H1 (cell line): ENCODE results near the gene PNMA8C. TPM values are rescaled to one million over a fixed set of nuclear protein-coding genes. Genes with fewer than 3 reads are reported as not detected.

Source experiments
- CTCF ChIA-PET: fragments of 300-600 bp; sonication (Branson Sonifier 250); formaldehyde crosslinking; loops from one replicate; lab custom pipeline; 2021; ENCODE audit not compliant: partially characterized antibody; lab: Charles Lee
- POLR2A ChIA-PET: fragments of 300-600 bp; sonication (Branson Sonifier 250); formaldehyde crosslinking; loops from one replicate; lab custom pipeline; 2021; ENCODE audit warnings: inconsistent platforms; ENCODE audit not compliant: partially characterized antibody; lab: Charles Lee
- DNase-seq, 2 experiments: peaks; one replicate each; pipeline versions ENCODE4 v3.0.0 to v3.0.0-alpha.2; 2010 to 2022; ENCODE audit warnings: low spot score in 2 of 2, low read depth in 1 of 2, mixed read lengths in 1 of 2
- FAIRE-seq: peaks from 2 replicates; lab custom pipeline; 2011; peaks lifted over from hg19 to GRCh38; lab: Jason Lieb, UNC
- H2AFZ ChIP-seq: 2 replicates; pipeline ENCODE4 v1.8.1; 2012; ENCODE audit warnings: low read length, inconsistent platforms
- H2AK5ac ChIP-seq: 2 replicates; pipeline ENCODE4 v1.6.1; 2013; ENCODE audit warnings: low read depth, low read length
- H2BK120ac ChIP-seq: replicated peaks from 2 replicates; pipeline ENCODE3; 2013; ENCODE audit warnings: low read depth, low read length, inconsistent platforms
- H2BK12ac ChIP-seq: 2 replicates; pipeline ENCODE4 v1.6.1; 2013; ENCODE audit warnings: low read depth, low read length
- H2BK15ac ChIP-seq: 2 replicates; pipeline ENCODE4 v1.6.1; 2013; ENCODE audit warnings: low read length
- H2BK20ac ChIP-seq: 2 replicates; pipeline ENCODE4 v1.6.1; 2013; ENCODE audit warnings: low read length
- H2BK5ac ChIP-seq: 2 replicates; pipeline ENCODE4 v1.6.1; 2013; ENCODE audit warnings: low read depth, low read length
- H3K14ac ChIP-seq: 2 replicates; pipeline ENCODE4 v1.6.1; 2013; ENCODE audit warnings: inconsistent platforms; ENCODE audit not compliant: insufficient read length
- H3K18ac ChIP-seq: 2 replicates; pipeline ENCODE4 v1.6.1; 2013; ENCODE audit warnings: low read length; ENCODE audit errors: extremely low read depth
- H3K23ac ChIP-seq: 2 replicates; pipeline ENCODE4 v1.6.1; 2013; ENCODE audit warnings: inconsistent platforms; ENCODE audit not compliant: insufficient read length
- H3K23me2 ChIP-seq: 2 replicates; pipeline ENCODE4 v1.6.1; 2013; ENCODE audit warnings: low read depth, low read length
- H3K27ac ChIP-seq: 2 replicates; pipeline ENCODE4 v1.6.1; 2011; ENCODE audit warnings: low read depth, low read length, inconsistent platforms
- H3K27me3 ChIP-seq, 4 experiments: replicated peaks in 1 of 4; 1 replicate in 1 of 4; 2 replicates in 3 of 4; pipeline versions ENCODE4 v1.6.1 to v1.8.1; 2011 to 2013; ENCODE audit warnings: low read length in 3 of 4, mild to moderate bottlenecking in 3 of 4, inconsistent platforms in 2 of 4, mixed read lengths in 2 of 4, moderate library complexity in 1 of 4; ENCODE audit not compliant: control insufficient read depth in 3 of 4, insufficient read depth in 3 of 4; ENCODE audit errors: extremely low read depth in 1 of 4
- H3K36me3 ChIP-seq, 4 experiments: 2 replicates each; pipeline versions ENCODE4 v1.6.1 to v1.8.1; 2011 to 2013; ENCODE audit warnings: mild to moderate bottlenecking in 4 of 4, low read length in 3 of 4, moderate library complexity in 2 of 4, control low read depth in 1 of 4, inconsistent platforms in 1 of 4; ENCODE audit not compliant: insufficient read depth in 4 of 4, control insufficient read depth in 2 of 4
- H3K4ac ChIP-seq: replicated peaks from 2 replicates; pipeline ENCODE3; 2013; ENCODE audit warnings: low read length, low read depth, mixed read lengths, inconsistent platforms; ENCODE audit not compliant: insufficient read length
- H3K4me1 ChIP-seq, 4 experiments: replicated peaks in 1 of 4; 1 replicate in 1 of 4; 2 replicates in 3 of 4; pipeline versions ENCODE4 v1.6.1 to v1.8.1; 2011 to 2013; ENCODE audit warnings: low read length in 3 of 4, inconsistent platforms in 2 of 4, mixed read lengths in 1 of 4; ENCODE audit not compliant: insufficient read depth in 4 of 4, control insufficient read depth in 3 of 4
- H3K4me2 ChIP-seq, 2 experiments: 2 replicates each; pipeline versions ENCODE4 v1.6.1 to v1.8.1; 2011 to 2013; ENCODE audit warnings: low read depth in 2 of 2, low read length in 2 of 2, control low read depth in 1 of 2, inconsistent platforms in 1 of 2, mild to moderate bottlenecking in 1 of 2; ENCODE audit not compliant: insufficient read depth in 1 of 2
- H3K4me3 ChIP-seq, 4 experiments: fragments of 200-600, 300-600 bp in 1 of 4; sonication (generic), shearing (Covaris generic), sonication (Bioruptor Twin) in 1 of 4; 2 replicates each; pipeline versions ENCODE4 v1.5.1 to v1.8.1; 2011 to 2016; ENCODE audit warnings: low read length in 4 of 4, low read depth in 3 of 4, control low read depth in 2 of 4, inconsistent platforms in 2 of 4, mild to moderate bottlenecking in 2 of 4, mixed read lengths in 1 of 4, moderate library complexity in 1 of 4; ENCODE audit not compliant: insufficient read depth in 2 of 4; ENCODE audit errors: extremely low read depth in 1 of 4
- H3K56ac ChIP-seq: replicated peaks from 2 replicates; pipeline ENCODE3; 2013; ENCODE audit warnings: low read depth, mild to moderate bottlenecking, mixed read lengths, low read length, inconsistent platforms; ENCODE audit not compliant: insufficient read length
- H3K79me1 ChIP-seq: 2 replicates; pipeline ENCODE4 v1.6.1; 2013; ENCODE audit warnings: low read depth, low read length, control low read depth
- H3K79me2 ChIP-seq, 2 experiments: 2 replicates each; pipeline versions ENCODE4 v1.6.1 to v1.8.1; 2012 to 2013; ENCODE audit warnings: low read length in 2 of 2, mild to moderate bottlenecking in 2 of 2, inconsistent platforms in 1 of 2; ENCODE audit not compliant: insufficient read depth in 2 of 2, control insufficient read depth in 1 of 2
- H3K9ac ChIP-seq, 4 experiments: replicated peaks in 1 of 4; 1 replicate in 1 of 4; 2 replicates in 3 of 4; pipeline versions ENCODE4 v1.6.1 to v1.8.1; 2011 to 2013; ENCODE audit warnings: low read depth in 3 of 4, low read length in 3 of 4, control low read depth in 2 of 4, mild to moderate bottlenecking in 2 of 4, moderate library complexity in 2 of 4, inconsistent platforms in 1 of 4; ENCODE audit errors: extremely low read depth in 1 of 4
- H3K9me3 ChIP-seq, 2 experiments: 2 replicates each; pipeline versions ENCODE4 v1.6.1 to v1.8.1; 2012 to 2013; ENCODE audit warnings: mild to moderate bottlenecking in 2 of 2, moderate library complexity in 2 of 2, control low read depth in 1 of 2, inconsistent platforms in 1 of 2, low read depth in 1 of 2, low read length in 1 of 2, mixed read lengths in 1 of 2; ENCODE audit not compliant: insufficient read depth in 2 of 2
- H4K20me1 ChIP-seq, 2 experiments: replicated peaks in 1 of 2; 2 replicates each; pipeline versions ENCODE3 to v1.8.1; 2011 to 2013; ENCODE audit warnings: inconsistent platforms in 2 of 2, low read length in 2 of 2, mild to moderate bottlenecking in 1 of 2; ENCODE audit not compliant: insufficient read depth in 2 of 2, control insufficient read depth in 1 of 2
- H4K5ac ChIP-seq: 2 replicates; pipeline ENCODE4 v1.6.1; 2013; ENCODE audit warnings: low read length, low read depth, mixed read lengths, inconsistent platforms; ENCODE audit not compliant: insufficient read length
- H4K8ac ChIP-seq: 2 replicates; pipeline ENCODE4 v1.8.0; 2013; ENCODE audit warnings: mild to moderate bottlenecking, moderate library complexity, low read length, inconsistent platforms; ENCODE audit not compliant: insufficient read depth; ENCODE audit errors: extremely low read depth
- H4K91ac ChIP-seq: replicated peaks from 2 replicates; pipeline ENCODE3; 2013; ENCODE audit warnings: low read length, mixed read lengths, inconsistent platforms; ENCODE audit not compliant: insufficient read length
- ASH2L ChIP-seq: fragments of 200-600, 300-600 bp; sonication (generic); IDR thresholded peaks from one replicate; pipeline ENCODE4 v1.7.1; 2017; ENCODE audit warnings: low read length
- GTF2F1 ChIP-seq: IDR thresholded peaks from 2 replicates; pipeline ENCODE4 v1.6.1; 2012; ENCODE audit warnings: low read depth, low read length, improper control_type of control experiment, borderline replicate concordance
- MAX ChIP-seq: IDR thresholded peaks from 2 replicates; pipeline ENCODE4 v1.6.1; 2012; ENCODE audit warnings: inconsistent platforms
- RFX5 ChIP-seq: IDR thresholded peaks from 2 replicates; pipeline ENCODE4 v1.6.1; 2011; ENCODE audit warnings: low read depth, low read length, improper control_type of control experiment, borderline replicate concordance
- RXRA ChIP-seq: IDR thresholded peaks from 2 replicates; pipeline ENCODE4 v1.6.1; 2011; ENCODE audit warnings: low read depth, mild to moderate bottlenecking, low read length, moderate library complexity; ENCODE audit not compliant: insufficient read depth
- SAP30 ChIP-seq: fragments of 300-600 bp; sonication (generic); IDR thresholded peaks from 2 replicates; pipeline ENCODE4 v1.7.1; 2012; ENCODE audit warnings: low read length, moderate library complexity, mild to moderate bottlenecking, inconsistent platforms; ENCODE audit not compliant: insufficient read depth, insufficient replicate concordance
- SUZ12 ChIP-seq: fragments of 200-600 bp; sonication (generic); IDR thresholded peaks from 2 replicates; pipeline ENCODE4 v1.6.1; 2012; ENCODE audit warnings: mild to moderate bottlenecking, inconsistent platforms, low read length, moderate library complexity, mixed read lengths
- TEAD4 ChIP-seq: IDR thresholded peaks from 2 replicates; pipeline ENCODE4 v1.6.1; 2012; ENCODE audit warnings: low read depth, low read length, inconsistent platforms, mixed read lengths
- WGBS, 2 experiments: shearing (Covaris generic) in 1 of 2; methylation state at CpG; one replicate each; pipeline versions ENCODE4 v1.1.6 to v1.1.7; 2013 to 2015; ENCODE audit warnings: low lambda C conversion rate in 2 of 2, mixed read lengths in 2 of 2, inconsistent platforms in 1 of 2, low coverage in 1 of 2, missing lambda C conversion rate in 1 of 2; ENCODE audit not compliant: insufficient replicate concordance in 2 of 2, insufficient coverage in 1 of 2, insufficient read length in 1 of 2; ENCODE audit errors: extremely low coverage in 1 of 2, missing lambda C conversion rate in 1 of 2; 5-methylcytosine and 5-hydroxymethylcytosine counted together
- polyA plus RNA-seq, 7 experiments: library from polyadenylated mRNA; depleted of rRNA in 3 of 7; stranded (reverse) in 5 of 7; unstranded in 2 of 7; fragments of >200 nt in 5 of 7; fragments of 200-250 nt in 2 of 7; gene quantifications; 1 replicate in 5 of 7; 2 replicates in 1 of 7; 4 replicates in 1 of 7; pipeline versions ENCODE4 v1.2.1 to v1.2.3, GENCODE V29; 2011 to 2013; ENCODE audit warnings: missing spikeins in 2 of 7, mixed read lengths in 2 of 7
- total RNA-seq: library from RNA; stranded (reverse); fragmentation: NEBNext Ultra II Directional; extraction: Animal tissue kit (Norgen Biotek cat#: 25700); gene quantifications from 2 replicates; pipeline ENCODE4 v1.2.1, GENCODE V29; 2021

The PNMA8C gene
- total and polyA plus RNA-seq, 2 of the 8 experiments (the other 6 are each of a cell fraction or from before 2014, with no cell fraction given) = 0.53 to 1.8 TPM

- H2BK5ac ChIP-seq = peak overlapping the region; percentile 52; the same call in 1 of the 2 replicates
- H3K27me3 ChIP-seq = peaks cover 0 to 34% (median 19%) of the 10 kb centered on the region in 4 experiments; a peak in 6 of 7 replicates
- H2AK5ac ChIP-seq = no peak overlapping the region
- no peak overlapping the region for H4K5ac ChIP-seq
- H3K79me2 ChIP-seq = no peaks in the 10 kb centered on the region
- peak overlapping the region; percentile 47; the same call in 1 of the 2 replicates for H2AFZ ChIP-seq
- no peak overlapping the region for H2BK12ac ChIP-seq
- H2BK15ac ChIP-seq = peak overlapping the region; percentile 53; the same call in 1 of the 2 replicates
- H2BK120ac ChIP-seq = no peak overlapping the region
- ChIA-PET POLR2A (interaction anchor here (0.9 to 4.4 kb wide), 10 partner anchors 8 to 91 kb away, joined by 3 to 28 read pairs (median 4); partner anchors contain the start of genes CCDC8, PNMA8B and PNMA8C), CTCF (interaction anchor here (0.5 to 15.2 kb wide), 24 partner anchors 9 to 133 kb away, joined by 3 to 254 read pairs (median 4); partner anchors contain the start of genes CCDC8 and PNMA8B)
- no peak overlapping the region for H3K23ac ChIP-seq
- H3K27ac ChIP-seq = no peak overlapping the region
- FAIRE-seq = no peak
- peak overlapping the region; percentile 84 to 96 for H3K4me2 ChIP-seq
- DNase-seq = no peak
- peak overlapping the region; percentile 69 for H4K8ac ChIP-seq
- H3K14ac ChIP-seq = no peak overlapping the region
- 0 out of 2 replicates have a peak overlapping the region, but pooled peaks have one; percentile 32 for H2BK20ac ChIP-seq
- no peak overlapping the region for H3K56ac ChIP-seq
- H3K36me3 ChIP-seq = no peaks in the 10 kb centered on the region
- 35% methylated on average over 35 of the region's 41 CpGs; no CpG with 5 or more reads in 1 of the 2 experiments for WGBS, 2 experiments
- peaks cover 20% of the 10 kb centered on the region for H3K23me2 ChIP-seq
- peak overlapping the region; percentile 51 for H3K18ac ChIP-seq
- H3K79me1 ChIP-seq = no peaks in the 10 kb centered on the region
- H4K91ac ChIP-seq = peak overlapping the region; percentile 91
- peaks cover 0 to 6% of the 10 kb centered on the region in 2 experiments for H4K20me1 ChIP-seq
- H3K4ac ChIP-seq = peak overlapping the region; percentile 38
- peak overlapping the region; percentile 18 to 57 (median 40); a peak in 7 of 8 replicates for H3K4me3 ChIP-seq
- peaks cover 0 to 27% (median 18%) of the 10 kb centered on the region in 4 experiments; a peak in 5 of 7 replicates for H3K4me1 ChIP-seq
- no peaks in the 10 kb centered on the region for H3K9me3 ChIP-seq
- H3K9ac ChIP-seq = no peak overlapping the region
- TF ChIP-seq MAX (0 out of 2 replicates have a peak, but pooled peaks have one; percentile 2), RXRA (no peak), TEAD4 (no peak), ASH2L (no peak), SAP30 (no peak), RFX5 (no peak), GTF2F1 (no peak), SUZ12 (peak; percentile 54; the same call in 1 of the 2 replicates)
These were observed 23.8 kb downstream of the PNMA8C start for GRCh38 chr19:46404753-46405468.
